ENCODE results near the gene IQGAP2.

DNA sequence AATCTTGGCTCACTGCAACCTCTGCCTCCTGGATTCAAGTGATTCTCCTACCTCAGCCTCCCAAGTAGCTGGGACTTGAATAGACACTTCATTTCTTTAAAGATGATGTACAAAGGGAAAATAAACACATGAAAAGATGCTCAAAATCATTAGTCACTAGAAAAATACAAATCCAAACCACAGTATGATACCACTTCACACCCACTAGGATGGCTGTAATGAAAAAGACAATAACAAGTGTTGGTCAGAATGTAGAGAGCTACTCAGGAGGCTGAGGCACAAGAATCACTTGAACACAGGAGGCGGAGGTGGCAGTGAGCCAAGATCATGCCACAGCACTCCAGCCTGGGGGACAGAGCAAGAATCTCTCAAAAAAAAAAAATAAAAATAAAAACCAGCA, 207.1 kb downstream of the IQGAP2 start:
- TF ChIP-seq GATA2 (IDR thresholded peaks at IDR 0.05; ENCODE audit: low read depth, low read length) (no peak), GATA3 (IDR thresholded peaks at IDR 0.05; ENCODE audit: low read depth, low read length) (no peak)

Data from SH-SY5Y (cell line).